Mucosa of stomach (tissue), 1 donor: ENCODE results near the gene SMPD4.
"Not testable (repeated sequence)": the region's sequence is repeated elsewhere in the genome, so short reads cannot be mapped to it uniquely, and the experiment has no call there.

Source experiments
- H3K27me3 ChIP-seq: one replicate; pipeline ENCODE4 v1.7.0; 2013; ENCODE audit warnings: mild to moderate bottlenecking, low read length; ENCODE audit not compliant: control insufficient read depth, insufficient read depth
- H3K36me3 ChIP-seq: one replicate; pipeline ENCODE4 v1.7.0; 2013; ENCODE audit warnings: low read length; ENCODE audit not compliant: control insufficient read depth, insufficient read depth
- H3K4me1 ChIP-seq: one replicate; pipeline ENCODE4 v1.7.0; 2013; ENCODE audit warnings: mild to moderate bottlenecking, low read length; ENCODE audit not compliant: control insufficient read depth, insufficient read depth
- H3K4me3 ChIP-seq: one replicate; pipeline ENCODE4 v1.7.0; 2013; ENCODE audit warnings: low read length
- H3K9ac ChIP-seq: one replicate; pipeline ENCODE4 v1.7.0; 2013; ENCODE audit warnings: mild to moderate bottlenecking, low read length, moderate library complexity
- H3K9me3 ChIP-seq: one replicate; pipeline ENCODE4 v1.7.0; 2013; ENCODE audit warnings: mild to moderate bottlenecking, low read length, moderate library complexity; ENCODE audit not compliant: control insufficient read depth
- donor health status: Pancreatic carcinoma.

The SMPD4 gene

GRCh38 chr2:130102597-130103363, 78.6 kb downstream of the SMPD4 start:
- H3K9me3 ChIP-seq, H3K4me1 ChIP-seq, H3K36me3 ChIP-seq, H3K27me3 ChIP-seq, H3K9ac ChIP-seq, H3K4me3 ChIP-seq: not testable (repeated sequence)
